Measurements from ENCODE around the gene USH2A. TPM values are rescaled to one million over a fixed set of nuclear protein-coding genes. Genes with fewer than 3 reads are reported as not detected.

Gene USH2A
- total RNA-seq, 1 experiment from 2014 or later = not detected

DNA sequence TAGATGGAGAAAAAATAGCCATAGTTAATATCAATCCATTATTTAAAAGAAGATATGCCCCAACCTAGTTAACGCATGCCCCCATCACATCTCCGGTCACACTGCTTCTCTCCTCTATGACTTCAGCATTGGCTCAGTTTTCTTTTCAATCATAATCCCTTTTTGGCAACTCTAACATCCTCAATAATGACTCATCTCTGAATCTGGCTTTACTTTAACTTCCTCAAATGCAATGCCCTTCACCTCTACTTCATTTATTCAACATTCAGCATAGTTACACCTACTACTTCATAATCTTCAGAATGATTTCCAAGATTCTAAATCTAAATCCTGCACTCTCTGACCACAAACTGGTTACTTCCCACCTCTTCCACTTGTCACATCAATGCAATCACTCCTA is 417.3 kb downstream of the USH2A start (continued):
- TF ChIP-seq ZBTB33 (IDR thresholded peaks at IDR 0.05; ENCODE audit: extremely low read depth, insufficient replicate concordance, low read length) = no peak
- TF ChIP-seq CBX3 (IDR thresholded peaks at IDR 0.05; ENCODE audit: low read depth) = no peak
- TF ChIP-seq RAD21 (IDR thresholded peaks at IDR 0.05; ENCODE audit: low read depth) = no peak
- no peak for TF ChIP-seq POLR2A (IDR thresholded peaks at IDR 0.05; ENCODE audit: borderline replicate concordance, extremely low read depth, insufficient read depth, insufficient read length)

- ChIA-PET CTCF (no interaction called here), POLR2A (no interaction called here), RAD21 (ENCODE audit: low non-redundant PET in 1 of 2, low total read pairs in 2 of 2, uncharacterized antibody in 2 of 2, unreplicated experiment in 2 of 2) (no interaction called here)
- intact Hi-C loops (cut with micrococcal nuclease) = no loop called here
- TF ChIP-seq RAD21 (IDR thresholded peaks at IDR 0.05; ENCODE audit: low read depth) = peak; percentile 25; the same call in 1 of the 2 replicates
- no peak for TF ChIP-seq POLR2A (IDR thresholded peaks at IDR 0.05; ENCODE audit: borderline replicate concordance, extremely low read depth, insufficient read depth, insufficient read length)
- no peak overlapping the region for H2AFZ ChIP-seq (ENCODE audit: low read depth, low read length, poor library complexity, severe bottlenecking)
- H4K20me1 ChIP-seq (ENCODE audit: insufficient read depth) = no peaks in the 10 kb centered on the region
- no peak overlapping the region for H3K4me3 ChIP-seq (replicated peaks in 1 of 2; ENCODE audit: low read depth in 1 of 2, low read length in 2 of 2)
- H3K36me3 ChIP-seq (ENCODE audit: control insufficient read depth in 1 of 2, insufficient read depth in 2 of 2, low read length in 2 of 2) = no peaks in the 10 kb centered on the region
- no peaks in the 10 kb centered on the region for H3K4me1 ChIP-seq (ENCODE audit: control insufficient read depth in 1 of 2, insufficient read depth in 2 of 2, low read length in 2 of 2)
- no peak overlapping the region for H3K9ac ChIP-seq (ENCODE audit: low read length)
- no peak overlapping the region for H3K4me2 ChIP-seq (ENCODE audit: low read length)
- H3K9me2 ChIP-seq (ENCODE audit: insufficient read depth) = no peaks in the 10 kb centered on the region
- H3K9me3 ChIP-seq (ENCODE audit: control insufficient read depth in 1 of 2, insufficient read depth in 1 of 2, low read depth in 1 of 2, low read length in 2 of 2) = no peaks in the 10 kb centered on the region
- BruUV-seq (replicated peaks) = no TSS peak
- no peak overlapping the region for H3K27ac ChIP-seq (ENCODE audit: low read depth, low read length)
- ATAC-seq = no peak
- no peak for DNase-seq (ENCODE audit: low read depth, low spot score)
- H3K27me3 ChIP-seq (ENCODE audit: insufficient read depth, low read length) = no peaks in the 10 kb centered on the region
- H3K79me2 ChIP-seq (ENCODE audit: insufficient read depth, low read length) = no peaks in the 10 kb centered on the region
Observed at GRCh38 chr1:215992620-215993019, 430.6 kb downstream of the USH2A start.

All from HCT116 (cell line).